ENCODE measurements around the gene CHST8.

CHST8 gene

DNA sequence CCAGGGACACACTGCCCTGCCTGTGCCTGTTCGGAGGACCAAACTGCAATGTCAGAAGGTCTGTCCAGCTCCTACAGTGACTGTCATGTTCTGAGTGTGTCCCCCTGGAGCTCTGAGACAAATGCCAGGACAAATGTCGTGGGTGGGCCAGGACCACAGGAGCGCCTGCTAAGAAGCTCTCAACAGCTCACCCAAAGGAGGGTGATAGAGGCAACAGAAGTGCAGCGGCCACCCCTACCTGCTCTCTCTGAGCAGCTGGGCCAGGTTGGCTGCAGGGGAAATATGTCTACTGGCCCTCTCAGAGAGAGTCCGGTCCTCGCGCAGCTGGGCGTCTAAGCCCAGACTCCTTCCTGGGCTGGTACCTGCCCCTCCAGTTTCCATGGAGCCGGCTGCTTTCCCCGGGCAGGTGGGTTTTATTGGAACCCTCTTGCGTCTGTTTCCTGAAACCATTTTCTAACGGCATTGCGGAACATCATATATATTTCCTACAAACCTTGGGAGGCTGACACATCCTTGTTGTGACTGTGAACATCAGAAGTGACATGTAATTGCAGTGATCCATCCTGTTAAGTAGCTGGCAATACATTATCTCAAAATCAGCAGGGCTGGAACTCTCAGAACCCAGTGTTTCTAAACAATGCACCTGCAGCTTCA is 78.1 kb downstream of the CHST8 start:
- H3K4me3 ChIP-seq (ENCODE audit: insufficient read depth, low read length, poor library complexity, severe bottlenecking) = no peak overlapping the region
- no peak overlapping the region for H2AFZ ChIP-seq (ENCODE audit: low read depth, low read length, severe bottlenecking)
- no peaks in the 10 kb centered on the region for H3K36me3 ChIP-seq (ENCODE audit: low read length)
- no peak overlapping the region for H3K27ac ChIP-seq (ENCODE audit: low read depth, low read length)
- no peaks in the 10 kb centered on the region for H3K27me3 ChIP-seq (ENCODE audit: low read length)
- H4K20me1 ChIP-seq (ENCODE audit: low read depth, low read length) = no peaks in the 10 kb centered on the region
- no peak overlapping the region for H3K4me2 ChIP-seq (ENCODE audit: low read depth, low read length, poor library complexity, severe bottlenecking)
- H3K79me2 ChIP-seq (ENCODE audit: insufficient read depth, low read length) = no peaks in the 10 kb centered on the region
- TF ChIP-seq CTCF (IDR thresholded peaks at IDR 0.05; ENCODE audit: insufficient read depth, low read length, poor library complexity, severe bottlenecking) = no peak
- TF ChIP-seq EZH2phosphoT487 (conservative IDR thresholded peaks at IDR 0.05; ENCODE audit: low read length) = no peak
- no peaks in the 10 kb centered on the region for H3F3A ChIP-seq (ENCODE audit: insufficient read depth)
- no peaks in the 10 kb centered on the region for H3K9me3 ChIP-seq (ENCODE audit: insufficient read depth, low read length)
- no peaks in the 10 kb centered on the region for H3K9me2 ChIP-seq (replicated peaks; ENCODE audit: insufficient read depth, low read length)
- no peak overlapping the region for H3K9ac ChIP-seq (ENCODE audit: low read length)

DNA sequence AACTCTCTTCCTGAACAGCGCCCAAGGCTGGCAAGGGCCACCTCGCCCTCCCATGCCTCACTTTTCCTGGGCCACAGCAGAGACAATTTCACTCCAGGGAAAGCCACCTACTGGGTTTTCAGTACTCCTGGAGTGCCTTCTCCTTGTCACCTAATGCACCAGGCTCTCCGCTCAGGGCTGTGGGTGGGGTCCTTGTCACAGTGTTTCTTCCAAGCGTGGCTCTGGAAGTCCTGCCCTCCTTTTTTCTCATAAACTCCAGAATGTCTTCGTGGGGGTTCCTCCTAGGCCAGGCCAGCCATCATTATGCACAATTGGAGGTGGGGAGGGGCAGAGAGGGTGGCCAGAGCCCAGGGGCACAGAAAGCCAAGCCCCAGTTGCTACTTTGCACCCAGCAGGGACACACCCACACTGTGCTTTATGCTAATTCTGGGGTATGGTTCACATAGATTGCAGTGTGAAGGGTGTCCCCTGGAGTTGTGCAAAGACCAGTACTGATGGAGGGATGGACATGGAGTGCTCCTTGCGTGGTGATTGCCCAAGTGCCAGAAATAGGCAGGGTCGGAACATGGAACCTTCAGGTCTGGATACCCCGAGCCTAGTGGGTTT is 78.8 kb downstream of the CHST8 start:
- no peak for TF ChIP-seq CTCF (IDR thresholded peaks at IDR 0.05; ENCODE audit: insufficient read depth, low read length, poor library complexity, severe bottlenecking)
- no peak for TF ChIP-seq EZH2phosphoT487 (conservative IDR thresholded peaks at IDR 0.05; ENCODE audit: low read length)
- no peak overlapping the region for H3K4me2 ChIP-seq (ENCODE audit: low read depth, low read length, poor library complexity, severe bottlenecking)
- no peak overlapping the region for H3K9ac ChIP-seq (ENCODE audit: low read length)
- H3K36me3 ChIP-seq (ENCODE audit: low read length) = no peaks in the 10 kb centered on the region
- H3K9me2 ChIP-seq (replicated peaks; ENCODE audit: insufficient read depth, low read length) = no peaks in the 10 kb centered on the region
- no peaks in the 10 kb centered on the region for H3K79me2 ChIP-seq (ENCODE audit: insufficient read depth, low read length)
- H3F3A ChIP-seq (ENCODE audit: insufficient read depth) = no peaks in the 10 kb centered on the region
- no peaks in the 10 kb centered on the region for H4K20me1 ChIP-seq (ENCODE audit: low read depth, low read length)
- H3K9me3 ChIP-seq (ENCODE audit: insufficient read depth, low read length) = no peaks in the 10 kb centered on the region
- no peaks in the 10 kb centered on the region for H3K27me3 ChIP-seq (ENCODE audit: low read length)
- H3K4me3 ChIP-seq (ENCODE audit: insufficient read depth, low read length, poor library complexity, severe bottlenecking) = no peak overlapping the region
- H3K27ac ChIP-seq (ENCODE audit: low read depth, low read length) = no peak overlapping the region
- no peak overlapping the region for H2AFZ ChIP-seq (ENCODE audit: low read depth, low read length, severe bottlenecking)

- Histone ChIP-seq H3K79me2 (ENCODE audit: insufficient read depth, low read length) (no peaks in the 10 kb centered on the region), H3K9me3 (ENCODE audit: insufficient read depth, low read length) (no peaks in the 10 kb centered on the region), H3K4me2 (ENCODE audit: low read depth, low read length, poor library complexity, severe bottlenecking) (no peak overlapping the region), H4K20me1 (ENCODE audit: low read depth, low read length) (no peaks in the 10 kb centered on the region), H3K9me2 (replicated peaks; ENCODE audit: insufficient read depth, low read length) (no peaks in the 10 kb centered on the region), H3K27me3 (ENCODE audit: low read length) (no peaks in the 10 kb centered on the region), H3K9ac (ENCODE audit: low read length) (no peak overlapping the region), H3K27ac (ENCODE audit: low read depth, low read length) (no peak overlapping the region), H2AFZ (ENCODE audit: low read depth, low read length, severe bottlenecking) (no peak overlapping the region), H3F3A (ENCODE audit: insufficient read depth) (no peaks in the 10 kb centered on the region), H3K36me3 (ENCODE audit: low read length) (no peaks in the 10 kb centered on the region), H3K4me3 (ENCODE audit: insufficient read depth, low read length, poor library complexity, severe bottlenecking) (no peak overlapping the region)
- TF ChIP-seq EZH2phosphoT487 (conservative IDR thresholded peaks at IDR 0.05; ENCODE audit: low read length) (no peak), CTCF (IDR thresholded peaks at IDR 0.05; ENCODE audit: insufficient read depth, low read length, poor library complexity, severe bottlenecking) (no peak)
Observed at GRCh38 chr19:33701565-33701964, 79.8 kb downstream of the CHST8 start.
